ENCODE measurements around the gene CLMN.
A peak's percentile ranks its signal among the peaks of the same experiment; 100 is the strongest.

Gene CLMN

GRCh38 chr14:95337041-95337595 is 17.4 kb upstream of the CLMN start:
- H3K27ac ChIP-seq = no peak overlapping the region
- no peaks in the 10 kb centered on the region; a peak in 1 of 22 replicates for H3K9me3 ChIP-seq (replicated peaks in 1 of 11)
- H3K36me3 ChIP-seq = no peaks in the 10 kb centered on the region
- no peak overlapping the region for H3K9ac ChIP-seq
- no peak overlapping the region for H3K4me2 ChIP-seq
- no peak overlapping the region for H3K4me3 ChIP-seq
- H4K20me1 ChIP-seq = no peaks in the 10 kb centered on the region
- H3K4me1 ChIP-seq = no peaks in the 10 kb centered on the region
- no peak for TF ChIP-seq Cebpa-rat (IDR thresholded peaks at IDR 0.05)
- no peaks in the 10 kb centered on the region for H3K27me3 ChIP-seq

DNA sequence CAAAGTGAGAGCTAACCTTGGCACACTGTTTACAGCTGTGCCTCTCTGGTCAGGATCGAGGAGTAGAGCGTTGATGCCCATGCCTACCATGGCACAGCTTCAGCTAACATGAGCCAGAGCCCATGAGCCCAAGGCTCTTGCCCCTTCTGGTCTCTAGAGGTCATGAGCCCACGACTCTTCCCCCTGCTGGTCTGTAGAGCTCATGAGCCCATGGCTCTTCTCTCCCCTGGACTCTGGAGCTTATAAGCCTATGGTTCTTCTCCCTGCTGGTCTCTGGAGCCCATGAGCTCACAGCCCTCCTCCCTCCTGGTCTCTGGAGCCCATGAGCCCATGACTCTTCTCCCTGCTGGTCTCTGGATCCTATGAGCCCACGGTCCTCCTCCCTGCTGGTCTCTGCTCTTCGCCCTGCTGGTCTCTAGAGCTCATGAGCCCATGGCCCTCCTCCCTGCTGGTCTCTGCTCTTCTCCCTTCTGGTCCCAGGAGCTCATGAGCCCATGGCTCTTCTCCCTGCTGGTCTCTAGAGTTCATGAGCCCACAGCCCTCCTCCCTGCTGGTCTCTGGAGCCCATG is 16.6 kb upstream of the CLMN start:
- Histone ChIP-seq H3K27me3 (no peaks in the 10 kb centered on the region), H3K4me3 (no peak overlapping the region), H3K9me3 (replicated peaks in 1 of 11) (no peaks in the 10 kb centered on the region; a peak in 1 of 22 replicates), H3K4me2 (no peak overlapping the region), H3K4me1 (peaks cover 0 to 6% (median 0%) of the 10 kb centered on the region in 10 experiments; a peak in 1 of 20 replicates), H3K9ac (no peak overlapping the region), H3K27ac (no peak overlapping the region), H4K20me1 (no peaks in the 10 kb centered on the region), H3K36me3 (no peaks in the 10 kb centered on the region)
- TF ChIP-seq Cebpa-rat (IDR thresholded peaks at IDR 0.05) = no peak

DNA sequence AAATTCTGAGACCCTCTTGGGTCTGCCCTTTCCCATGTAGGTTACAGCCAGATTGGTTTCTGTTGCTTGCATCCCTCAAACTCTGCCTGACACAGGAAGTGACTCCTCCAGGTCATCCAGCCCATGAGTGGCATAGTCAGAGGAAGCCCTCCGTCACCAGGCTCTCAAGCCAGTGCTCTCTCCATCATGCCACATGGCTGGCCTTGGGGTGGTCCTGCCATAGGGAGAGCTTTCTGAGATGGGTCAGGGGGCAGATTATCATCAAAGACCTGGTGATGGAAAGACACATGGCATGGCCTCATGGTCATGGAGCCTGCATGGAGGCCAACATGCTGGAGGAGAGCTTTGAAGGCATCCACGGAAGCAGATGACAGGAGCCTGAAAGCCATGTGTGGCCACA is 15.4 kb upstream of the CLMN start:
- Histone ChIP-seq H4K20me1 (no peaks in the 10 kb centered on the region), H3K27ac (no peak overlapping the region), H3K9ac (no peak overlapping the region), H3K4me3 (no peak overlapping the region), H3K36me3 (no peaks in the 10 kb centered on the region), H3K27me3 (no peaks in the 10 kb centered on the region), H3K4me1 (peaks cover 0 to 14% (median 2%) of the 10 kb centered on the region in 10 experiments; a peak in 11 of 20 replicates), H3K9me3 (replicated peaks in 1 of 11) (no peaks in the 10 kb centered on the region; a peak in 1 of 22 replicates), H3K4me2 (no peak overlapping the region)
- no peak for TF ChIP-seq Cebpa-rat (IDR thresholded peaks at IDR 0.05)

DNA sequence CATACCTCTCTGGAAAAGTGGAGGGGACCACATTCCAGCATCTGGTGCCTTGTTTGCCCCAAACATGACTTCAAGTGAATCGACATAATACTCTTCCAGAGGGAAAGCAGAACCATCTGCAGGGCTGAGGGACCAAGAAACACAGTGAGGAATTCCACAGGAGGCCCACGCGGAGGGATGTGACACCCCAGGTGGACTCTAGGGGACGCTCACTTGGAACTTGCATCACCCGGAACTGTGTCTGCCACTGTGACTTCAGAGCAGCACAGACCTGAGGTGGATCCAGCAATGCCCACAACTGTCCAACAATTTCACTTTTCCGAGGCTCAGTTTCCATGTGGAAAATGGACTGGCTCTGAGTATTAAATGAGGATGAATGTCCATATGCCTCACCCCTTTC is 14.3 kb upstream of the CLMN start:
- no peak overlapping the region for H3K4me3 ChIP-seq
- no peak for TF ChIP-seq Cebpa-rat (IDR thresholded peaks at IDR 0.05)
- peaks cover 0 to 2% (median 0%) of the 10 kb centered on the region in 11 experiments; a peak in 1 of 22 replicates for H3K27me3 ChIP-seq
- H3K36me3 ChIP-seq = no peaks in the 10 kb centered on the region
- H3K27ac ChIP-seq = no peak overlapping the region
- H3K4me2 ChIP-seq = no peak overlapping the region
- H4K20me1 ChIP-seq = no peaks in the 10 kb centered on the region
- H3K9me3 ChIP-seq (replicated peaks in 1 of 11) = no peaks in the 10 kb centered on the region; a peak in 1 of 22 replicates
- peaks cover 1 to 24% (median 12%) of the 10 kb centered on the region in 10 experiments; a peak in 18 of 20 replicates for H3K4me1 ChIP-seq
- H3K9ac ChIP-seq = no peak overlapping the region

DNA sequence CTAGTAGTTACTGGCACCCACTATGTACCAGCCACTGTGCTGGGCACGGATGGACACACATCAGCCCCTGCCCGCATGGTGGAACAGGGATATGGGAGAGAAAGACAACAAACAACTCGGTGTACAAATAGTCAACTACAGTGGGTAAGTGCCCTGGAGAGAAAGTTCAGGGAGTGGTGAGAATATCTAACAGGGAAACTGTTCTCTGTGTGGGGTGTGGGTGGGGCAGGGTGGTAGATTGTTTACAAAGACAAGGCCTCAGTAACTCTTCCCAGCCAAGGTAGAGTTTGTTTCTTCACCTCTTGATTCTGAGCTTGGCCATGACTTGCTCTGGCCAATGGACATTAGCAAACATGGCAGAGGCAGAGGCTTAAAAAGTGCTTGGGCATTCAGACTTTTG is 12.9 kb upstream of the CLMN start:
- no peak for TF ChIP-seq Cebpa-rat (IDR thresholded peaks at IDR 0.05)
- no peak overlapping the region for H3K4me3 ChIP-seq
- H3K4me2 ChIP-seq = no peak overlapping the region
- H3K9me3 ChIP-seq (replicated peaks in 1 of 11) = no peaks in the 10 kb centered on the region; a peak in 1 of 22 replicates
- no peak overlapping the region for H3K9ac ChIP-seq
- H3K27ac ChIP-seq = no peak overlapping the region
- H3K4me1 ChIP-seq = peaks cover 8 to 38% (median 26%) of the 10 kb centered on the region in 10 experiments
- H3K27me3 ChIP-seq = peaks cover 0 to 8% (median 0%) of the 10 kb centered on the region in 11 experiments; a peak in 1 of 22 replicates
- no peaks in the 10 kb centered on the region for H3K36me3 ChIP-seq
- H4K20me1 ChIP-seq = no peaks in the 10 kb centered on the region

DNA sequence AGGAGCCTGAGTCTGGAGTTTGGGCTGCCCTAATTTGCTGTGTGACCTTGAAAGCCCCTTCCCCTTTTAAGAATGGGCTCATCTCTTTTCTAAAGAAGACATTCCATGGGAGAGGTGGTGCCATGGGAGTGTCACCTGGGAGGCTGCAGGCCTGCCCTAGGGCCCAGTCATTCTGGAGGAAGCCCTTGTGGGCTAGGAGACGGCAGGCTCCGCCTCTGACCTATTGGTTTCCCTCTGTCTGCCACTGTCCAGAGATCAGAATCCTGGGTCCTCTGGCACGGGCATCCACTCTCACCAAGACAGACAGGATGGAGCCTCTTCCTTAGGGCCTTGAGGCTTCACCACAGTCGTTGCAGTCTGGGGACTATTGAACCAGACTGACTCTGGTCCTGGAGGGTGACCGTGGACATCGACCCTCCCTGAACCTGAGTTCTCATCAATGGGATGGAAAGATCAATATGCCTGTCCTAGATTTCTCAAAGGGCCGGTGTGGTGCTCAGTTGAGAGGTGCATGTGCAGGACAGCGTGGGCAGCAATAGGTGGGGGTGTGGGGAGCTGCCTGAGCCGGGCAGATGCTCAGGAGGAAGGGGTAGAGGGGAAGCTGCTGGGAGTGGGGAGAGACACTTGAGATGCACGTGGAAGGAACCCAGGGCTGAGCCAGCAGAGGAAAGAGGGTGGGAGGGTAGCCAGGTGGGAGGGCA is 12.2 kb upstream of the CLMN start:
- Histone ChIP-seq H3K36me3 (no peaks in the 10 kb centered on the region), H3K27ac (peak overlapping the region in 1 of 11 experiments; percentile 6; a peak in 1 of 22 replicates), H3K4me3 (no peak overlapping the region)

DNA sequence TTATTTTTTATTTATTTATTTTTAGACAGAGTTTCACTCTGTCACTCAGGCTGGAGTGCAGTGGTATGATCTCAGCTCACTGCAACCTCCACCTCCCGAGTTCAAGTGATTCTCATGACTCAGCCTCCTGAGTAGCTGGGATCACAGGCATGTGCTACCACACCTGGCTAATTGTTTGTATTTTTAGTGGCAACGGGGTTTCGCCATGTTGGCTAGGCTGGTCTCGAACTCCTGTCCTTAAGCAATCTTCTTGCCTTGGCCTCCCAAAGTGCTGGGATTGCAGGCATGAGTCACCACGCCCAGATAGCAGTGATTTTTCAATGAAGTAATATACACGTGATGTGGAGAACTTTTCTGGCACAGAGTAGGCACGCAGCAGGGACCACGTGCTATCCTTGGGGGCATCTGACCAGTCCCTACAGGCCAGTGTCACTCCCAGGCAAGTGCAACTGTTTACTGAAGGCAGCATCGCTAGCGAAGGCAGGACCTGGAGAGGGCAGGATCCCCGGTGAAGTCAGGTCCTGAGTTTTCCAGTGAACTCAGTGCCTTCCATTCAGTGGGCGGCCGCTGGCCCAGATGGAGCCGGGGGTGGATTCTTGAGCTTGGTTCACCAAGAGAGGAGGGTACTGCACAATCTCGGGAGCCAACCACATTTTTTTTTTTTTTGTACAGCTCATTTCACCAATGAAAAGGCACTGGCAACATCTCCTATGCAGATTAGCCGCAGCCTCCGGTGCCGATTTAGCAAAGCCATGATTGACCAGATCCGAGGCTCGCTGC is 11.1 kb upstream of the CLMN start:
- H4K20me1 ChIP-seq = no peaks in the 10 kb centered on the region
- peaks cover 8 to 48% (median 32%) of the 10 kb centered on the region in 10 experiments for H3K4me1 ChIP-seq
- H3K27ac ChIP-seq = peak overlapping the region in 1 of 11 experiments; percentile 78; a peak in 1 of 22 replicates
- H3K27me3 ChIP-seq = peaks cover 0 to 8% (median 0%) of the 10 kb centered on the region in 11 experiments; a peak in 1 of 22 replicates
- no peak; a peak in 1 of 22 replicates for TF ChIP-seq Cebpa-rat (IDR thresholded peaks at IDR 0.05)
- no peaks in the 10 kb centered on the region for H3K36me3 ChIP-seq
- H3K4me3 ChIP-seq = no peak overlapping the region
- peak overlapping the region in 3 of 11 experiments; percentile 63 to 73 (median 73); a peak in 2 of 22 replicates for H3K4me2 ChIP-seq
- H3K9me3 ChIP-seq (replicated peaks in 1 of 11) = peaks cover 0 to 16% (median 10%) of the 10 kb centered on the region in 11 experiments; a peak in 15 of 22 replicates
- H3K9ac ChIP-seq = no peak overlapping the region

More for the DNA sequence above, 12.2 kb upstream of the CLMN start:
- Histone ChIP-seq H3K4me2 (0 out of 22 replicates have a peak overlapping the region, but pooled peaks of 1 of the 11 experiments have one; percentile 7), H3K27me3 (peaks cover 0 to 8% (median 0%) of the 10 kb centered on the region in 11 experiments; a peak in 1 of 22 replicates), H3K9ac (no peak overlapping the region), H3K4me1 (peaks cover 8 to 46% (median 32%) of the 10 kb centered on the region in 10 experiments), H3K9me3 (replicated peaks in 1 of 11) (peaks cover 0 to 8% (median 2%) of the 10 kb centered on the region in 11 experiments; a peak in 15 of 22 replicates), H4K20me1 (no peaks in the 10 kb centered on the region)
- TF ChIP-seq Cebpa-rat (IDR thresholded peaks at IDR 0.05) = no peak

- Histone ChIP-seq H4K20me1 (no peaks in the 10 kb centered on the region), H3K36me3 (no peaks in the 10 kb centered on the region), H3K4me3 (no peak overlapping the region), H3K27me3 (peaks cover 0 to 8% (median 0%) of the 10 kb centered on the region in 11 experiments; a peak in 1 of 22 replicates), H3K4me1 (peaks cover 8 to 48% (median 32%) of the 10 kb centered on the region in 10 experiments), H3K4me2 (peak overlapping the region in 8 of 11 experiments; percentile 63 to 79 (median 72); a peak in 14 of 22 replicates), H3K9me3 (replicated peaks in 1 of 11) (peaks cover 0 to 16% (median 10%) of the 10 kb centered on the region in 11 experiments; a peak in 15 of 22 replicates), H3K9ac (no peak overlapping the region), H3K27ac (peak overlapping the region in 4 of 11 experiments; percentile 10 to 82 (median 46); a peak in 3 of 22 replicates)
- TF ChIP-seq Cebpa-rat (IDR thresholded peaks at IDR 0.05) = no peak
Measured at GRCh38 chr14:95329941-95330340, 10.2 kb upstream of the CLMN start.
